Ectodermal cell (in vitro differentiated cells): ENCODE results near the gene CD53.

ENCODE experiments used
- H3K27ac ChIP-seq: 2 replicates; pipeline ENCODE4 v1.7.0; 2013; ENCODE audit warnings: mild to moderate bottlenecking, low read depth, low read length; ENCODE audit not compliant: insufficient read depth, poor library complexity, severe bottlenecking
- H3K27me3 ChIP-seq: 2 replicates; pipeline ENCODE4 v1.7.0; 2013; ENCODE audit warnings: mild to moderate bottlenecking, low read length; ENCODE audit not compliant: insufficient read depth, control insufficient read depth, poor library complexity, severe bottlenecking
- H3K36me3 ChIP-seq: one replicate; pipeline ENCODE4 v1.7.0; 2013; ENCODE audit warnings: low read length; ENCODE audit not compliant: control insufficient read depth, insufficient read depth
- H3K4me1 ChIP-seq: one replicate; pipeline ENCODE4 v1.7.0; 2013; ENCODE audit warnings: low read length; ENCODE audit not compliant: control insufficient read depth, insufficient read depth
- H3K4me3 ChIP-seq: 2 replicates; pipeline ENCODE4 v1.7.0; 2013; ENCODE audit warnings: low read depth, low read length, control low read depth; ENCODE audit not compliant: insufficient read depth
- H3K9me3 ChIP-seq: 2 replicates; pipeline ENCODE4 v1.7.0; 2013; ENCODE audit warnings: mild to moderate bottlenecking, low read length, moderate library complexity; ENCODE audit not compliant: control insufficient read depth
- WGBS, 2 experiments: methylation state at CpG; one replicate each; pipeline ENCODE4 v1.1.7; 2013; ENCODE audit warnings: missing lambda C conversion rate in 2 of 2; 5-methylcytosine and 5-hydroxymethylcytosine counted together

CD53 gene

DNA sequence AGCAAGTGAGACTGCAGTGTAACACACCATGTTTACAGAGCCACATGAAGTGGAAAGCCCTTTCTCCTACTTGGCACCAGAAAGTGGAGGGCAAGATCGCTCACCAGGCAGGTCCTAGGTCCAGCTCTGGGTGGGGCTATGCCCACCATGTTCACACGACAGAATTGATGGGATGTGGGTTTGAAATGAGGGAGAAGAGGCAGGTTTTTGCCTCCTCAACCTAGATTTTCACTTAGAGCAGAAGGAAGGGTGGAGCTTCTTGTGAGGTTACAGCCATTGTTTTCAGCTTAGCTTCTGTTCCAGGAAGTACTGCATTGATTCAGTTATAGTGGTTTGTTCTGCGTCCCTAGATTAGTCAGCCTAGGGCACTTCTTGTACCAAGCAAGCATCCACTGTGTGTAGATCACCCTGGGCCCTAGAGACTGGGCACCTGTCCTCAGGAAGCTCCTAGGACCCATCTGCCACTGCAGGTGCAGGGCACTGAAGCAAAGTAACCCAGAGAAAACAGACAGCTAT lies 2.3 kb downstream of the CD53 start:
- Histone ChIP-seq H3K4me3 (no peak overlapping the region), H3K4me1 (no peaks in the 10 kb centered on the region), H3K27ac (no peak overlapping the region), H3K9me3 (no peaks in the 10 kb centered on the region), H3K27me3 (no peaks in the 10 kb centered on the region), H3K36me3 (no peaks in the 10 kb centered on the region)
- WGBS, 2 experiments, result 92 to 96% methylated on average over 3 of the region's 3 CpGs

DNA sequence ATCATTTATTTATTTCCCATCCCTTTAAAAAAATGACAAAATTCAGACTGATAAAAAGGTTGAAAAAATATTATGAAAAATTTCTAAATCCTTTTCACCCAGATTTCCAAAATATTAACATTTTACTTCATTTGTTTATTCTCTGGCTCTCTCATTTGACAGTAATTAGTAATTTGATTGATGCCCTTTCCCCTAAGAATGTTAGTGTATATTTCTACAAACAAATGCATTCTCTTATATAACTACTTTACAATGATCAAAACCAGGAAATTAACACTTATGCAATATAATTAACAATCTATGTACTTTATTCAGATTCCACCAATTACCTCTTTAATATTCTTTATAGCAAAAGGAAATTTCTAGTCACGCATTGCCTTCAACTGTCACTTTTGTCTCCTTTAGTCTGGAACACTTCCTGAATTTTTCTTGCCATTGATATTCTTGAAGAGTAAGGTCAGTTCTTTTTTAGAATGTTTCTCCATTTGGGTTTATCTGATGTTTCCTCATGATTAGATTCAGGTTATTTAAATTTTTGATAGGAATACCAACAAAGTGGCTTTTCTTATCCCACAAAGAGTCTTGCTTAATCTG lies 3.9 kb downstream of the CD53 start:
- WGBS, 2 experiments, result 88 to 100% methylated on average over 1 of the region's 1 CpG
- no peaks in the 10 kb centered on the region for H3K9me3 ChIP-seq
- H3K4me3 ChIP-seq, result no peak overlapping the region
- H3K27me3 ChIP-seq, result no peaks in the 10 kb centered on the region
- H3K27ac ChIP-seq, result no peak overlapping the region
- H3K4me1 ChIP-seq, result no peaks in the 10 kb centered on the region
- no peaks in the 10 kb centered on the region for H3K36me3 ChIP-seq

DNA sequence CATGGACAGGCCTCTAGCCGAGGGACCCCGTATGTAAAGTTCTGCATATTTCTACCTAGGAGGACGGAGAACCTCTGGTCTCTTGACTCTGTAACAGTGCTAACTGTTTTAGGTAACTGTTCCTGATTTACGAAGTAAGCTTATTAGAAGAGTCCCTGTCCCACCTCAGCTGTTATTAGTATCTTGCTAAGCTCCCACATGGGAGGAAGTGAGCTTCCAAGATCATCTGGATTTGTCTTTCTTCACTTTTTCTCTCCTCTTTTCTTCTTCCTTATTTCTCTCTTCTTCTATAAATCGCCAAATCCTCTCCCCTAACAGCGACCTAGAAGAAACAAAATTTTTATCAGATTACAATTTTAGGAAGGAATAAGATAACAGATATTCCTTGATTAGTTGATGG lies 4.4 kb downstream of the CD53 start:
- Histone ChIP-seq H3K27me3 (no peaks in the 10 kb centered on the region), H3K36me3 (no peaks in the 10 kb centered on the region), H3K9me3 (no peaks in the 10 kb centered on the region), H3K27ac (no peak overlapping the region), H3K4me1 (no peaks in the 10 kb centered on the region), H3K4me3 (no peak overlapping the region)
- 90 to 96% methylated on average over 4 to 5 of the region's 6 CpGs for WGBS, 2 experiments

DNA sequence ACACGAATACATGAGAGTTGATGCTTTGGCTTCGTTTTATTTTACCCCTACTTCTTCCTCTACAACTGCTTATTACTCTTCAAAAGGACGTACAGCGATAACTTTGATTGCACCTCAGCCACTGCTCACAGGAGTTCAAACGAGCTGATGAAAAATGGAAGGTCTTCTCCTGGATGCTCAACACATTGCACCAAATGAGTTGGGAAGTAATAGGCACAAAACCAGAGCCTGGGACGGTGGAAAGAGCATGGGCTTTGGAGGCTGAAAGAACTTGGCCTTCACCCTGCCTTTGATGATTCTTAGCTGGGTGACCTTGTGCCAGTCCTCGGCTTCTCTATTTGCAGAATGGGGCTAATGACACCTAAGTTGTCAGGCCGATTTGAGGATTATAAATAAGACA lies 4.8 kb downstream of the CD53 start:
- WGBS, 2 experiments, result 92 to 94% methylated on average over 8 of the region's 8 CpGs

DNA sequence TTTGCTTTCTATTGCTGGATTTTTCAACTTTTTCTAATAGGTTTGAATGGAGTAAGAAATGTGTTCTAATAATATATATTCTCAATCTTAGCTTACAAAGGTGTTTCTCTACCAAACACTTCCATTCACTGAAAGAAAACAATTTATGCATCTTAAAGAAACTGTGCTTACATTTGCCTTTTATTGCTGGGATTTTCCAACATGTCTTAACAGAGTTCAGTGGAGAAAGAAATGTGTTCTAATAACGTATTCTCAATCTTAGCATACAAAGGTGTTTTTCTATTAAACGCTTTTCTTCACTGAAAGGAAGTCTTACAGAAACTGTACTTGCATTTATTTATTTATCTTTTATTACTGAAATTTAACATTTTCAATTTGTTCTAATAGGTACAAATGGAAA lies 5.6 kb downstream of the CD53 start:
- no peaks in the 10 kb centered on the region for H3K27me3 ChIP-seq
- H3K36me3 ChIP-seq, result no peaks in the 10 kb centered on the region
- 100% methylated on average over 1 of the region's 2 CpGs for WGBS, 2 experiments

More for the DNA sequence above, 4.8 kb downstream of the CD53 start:
- no peaks in the 10 kb centered on the region for H3K36me3 ChIP-seq
- no peaks in the 10 kb centered on the region for H3K27me3 ChIP-seq
- H3K4me3 ChIP-seq, result no peak overlapping the region
- H3K4me1 ChIP-seq, result no peaks in the 10 kb centered on the region
- no peaks in the 10 kb centered on the region for H3K9me3 ChIP-seq
- no peak overlapping the region for H3K27ac ChIP-seq

DNA sequence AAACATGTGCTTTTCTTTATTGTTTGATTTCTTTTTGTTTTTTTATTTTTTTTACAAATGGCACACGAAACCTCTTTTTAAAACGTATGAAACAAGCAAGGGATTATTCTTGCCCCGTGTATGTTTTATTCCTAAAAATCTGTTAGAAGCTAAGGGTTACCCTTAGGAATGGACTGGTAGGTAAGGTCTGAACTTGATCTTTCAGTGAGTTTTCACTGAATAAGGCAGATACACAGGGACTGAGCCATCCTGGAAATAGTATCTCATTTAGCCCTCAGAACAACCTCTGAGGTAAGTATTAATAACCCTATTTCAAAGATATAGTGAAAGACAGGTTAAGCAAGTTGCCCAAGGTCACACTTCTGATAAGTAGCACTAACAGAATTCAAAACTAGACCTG lies 6.0 kb downstream of the CD53 start:
- no peak overlapping the region for H3K4me3 ChIP-seq
- H3K9me3 ChIP-seq, result no peaks in the 10 kb centered on the region
- WGBS, 2 experiments, result 94 to 96% methylated on average over 3 of the region's 3 CpGs
- no peaks in the 10 kb centered on the region for H3K27me3 ChIP-seq
- no peak overlapping the region for H3K27ac ChIP-seq
- no peaks in the 10 kb centered on the region for H3K4me1 ChIP-seq
- H3K36me3 ChIP-seq, result no peaks in the 10 kb centered on the region

More for the DNA sequence above, 5.6 kb downstream of the CD53 start:
- H3K27ac ChIP-seq, result no peak overlapping the region
- no peaks in the 10 kb centered on the region for H3K9me3 ChIP-seq
- H3K4me3 ChIP-seq, result no peak overlapping the region
- no peaks in the 10 kb centered on the region for H3K4me1 ChIP-seq

DNA sequence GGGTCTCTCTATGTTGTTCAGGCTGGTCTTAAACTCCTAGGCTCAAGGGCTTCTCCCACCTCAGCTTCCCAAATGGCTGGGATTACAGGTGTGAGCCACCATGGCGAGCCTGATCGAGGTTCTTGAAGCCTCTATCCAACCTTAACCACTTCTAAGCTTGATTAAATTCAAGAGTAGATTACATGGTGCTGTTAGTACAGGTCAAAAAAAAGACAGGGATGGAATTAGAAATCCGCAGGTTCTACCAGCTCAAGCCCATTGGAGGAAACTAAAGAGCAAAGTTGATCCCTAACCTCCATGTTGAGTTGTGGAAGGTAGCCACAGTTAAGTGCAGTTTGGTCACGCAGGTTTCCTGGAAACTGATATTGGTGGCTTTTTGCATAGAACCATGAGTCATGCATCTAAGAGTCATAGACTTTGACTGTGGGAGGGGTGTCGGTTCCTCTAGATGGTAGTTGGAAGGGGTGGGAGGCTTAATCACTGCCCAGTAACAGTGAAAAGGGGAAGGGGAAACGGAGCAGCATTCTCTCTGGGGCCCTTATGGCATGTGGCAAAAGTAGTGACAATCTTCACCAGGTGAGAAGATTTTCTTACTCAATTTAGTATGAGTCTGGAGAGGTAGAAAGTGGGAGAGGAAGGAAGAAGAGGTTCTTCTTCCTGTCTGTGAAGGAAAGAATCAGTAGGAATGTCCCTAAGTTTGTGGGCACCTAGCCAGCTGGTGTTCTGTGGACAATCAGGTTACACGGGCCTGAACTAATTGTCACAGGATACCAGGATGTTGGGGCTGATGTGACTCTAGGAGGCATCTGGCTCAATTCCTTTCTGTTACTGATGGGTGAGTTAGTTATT lies 7.0 kb downstream of the CD53 start:
- Histone ChIP-seq H3K4me1 (no peaks in the 10 kb centered on the region), H3K27ac (no peak overlapping the region), H3K36me3 (no peaks in the 10 kb centered on the region), H3K27me3 (no peaks in the 10 kb centered on the region), H3K4me3 (no peak overlapping the region), H3K9me3 (no peaks in the 10 kb centered on the region)
- WGBS, 2 experiments, result 61% methylated on average over 7 of the region's 7 CpGs

DNA sequence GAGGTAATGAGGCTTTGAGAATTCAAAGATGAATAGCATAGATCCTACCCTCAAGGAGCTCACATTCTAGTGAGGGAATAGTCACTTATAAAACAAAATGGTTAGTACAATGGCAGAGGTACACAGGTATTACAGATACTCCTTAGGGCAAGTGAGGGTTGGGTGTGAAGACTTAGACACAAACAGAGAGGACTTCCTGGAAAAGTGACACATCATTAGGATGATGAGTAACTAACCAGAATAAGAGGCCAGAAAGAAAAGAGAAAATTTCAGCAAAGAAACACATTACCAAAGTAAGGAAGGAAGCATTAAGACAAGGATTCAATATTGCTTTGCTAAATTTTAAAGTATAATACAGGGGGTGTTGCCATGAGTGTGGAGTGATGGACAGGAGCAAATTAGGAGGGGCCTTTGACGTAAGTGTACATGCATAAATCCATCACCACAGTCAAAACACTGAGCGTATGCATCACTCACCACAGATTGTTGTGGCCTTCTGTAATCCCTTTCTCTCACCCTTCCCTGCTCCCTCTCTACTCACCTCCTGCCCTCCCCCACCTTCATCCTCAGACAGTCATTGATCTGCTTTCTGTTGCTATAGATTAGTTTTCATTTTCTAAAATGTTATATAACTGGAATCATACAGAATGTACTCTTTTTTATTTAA lies 7.9 kb downstream of the CD53 start:
- H3K27me3 ChIP-seq, result no peaks in the 10 kb centered on the region
- 88 to 95% methylated on average over 2 of the region's 2 CpGs for WGBS, 2 experiments
- H3K9me3 ChIP-seq, result no peaks in the 10 kb centered on the region
- H3K27ac ChIP-seq, result no peak overlapping the region
- H3K4me1 ChIP-seq, result no peaks in the 10 kb centered on the region
- H3K36me3 ChIP-seq, result no peaks in the 10 kb centered on the region
- no peak overlapping the region for H3K4me3 ChIP-seq

DNA sequence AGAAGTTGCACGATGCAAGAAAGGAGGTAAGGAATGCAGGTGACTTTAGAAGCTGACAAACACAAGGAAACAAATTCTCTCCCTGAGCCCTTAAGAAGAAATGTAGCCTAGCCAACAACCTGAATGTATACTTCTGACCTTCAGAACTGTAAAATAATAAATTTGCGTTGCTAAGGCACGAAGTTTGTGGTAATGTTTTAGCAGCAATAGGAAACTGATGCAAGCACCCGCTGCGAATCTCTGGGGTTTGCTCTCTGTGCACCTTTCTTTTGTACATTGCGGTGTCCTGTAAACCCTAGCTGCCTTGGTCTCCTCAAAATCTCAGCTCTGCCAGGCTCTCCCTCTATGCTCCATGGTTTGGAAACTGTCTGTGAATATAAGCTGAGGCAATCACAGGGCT lies 15.1 kb downstream of the CD53 start:
- WGBS, 2 experiments, result 93 to 95% methylated on average over 6 of the region's 6 CpGs
- no peaks in the 10 kb centered on the region for H3K27me3 ChIP-seq
- no peaks in the 10 kb centered on the region for H3K4me1 ChIP-seq
- no peaks in the 10 kb centered on the region for H3K36me3 ChIP-seq
- no peak overlapping the region for H3K27ac ChIP-seq
- no peak overlapping the region for H3K4me3 ChIP-seq
- no peaks in the 10 kb centered on the region for H3K9me3 ChIP-seq

DNA sequence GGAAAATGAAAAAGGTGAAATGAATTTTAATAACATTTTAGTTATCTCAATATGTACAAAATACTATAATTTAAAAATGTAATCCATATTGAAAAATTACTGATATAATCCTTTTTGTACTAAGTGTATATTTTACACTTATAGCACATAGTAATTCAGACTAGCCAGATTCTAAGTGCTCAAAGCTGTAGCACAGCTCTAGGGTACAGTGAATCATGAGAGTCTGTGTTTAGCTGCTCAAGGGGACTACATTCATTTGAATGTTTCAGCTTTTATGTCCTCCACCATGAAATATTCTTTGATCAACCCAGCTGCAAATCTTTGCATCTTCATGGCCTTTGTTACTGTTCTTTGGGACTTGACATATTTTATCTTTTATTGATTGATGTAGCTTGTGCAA lies 15.7 kb downstream of the CD53 start:
- Histone ChIP-seq H3K9me3 (no peaks in the 10 kb centered on the region), H3K4me1 (no peaks in the 10 kb centered on the region), H3K27ac (no peak overlapping the region), H3K27me3 (no peaks in the 10 kb centered on the region), H3K36me3 (no peaks in the 10 kb centered on the region), H3K4me3 (no peak overlapping the region)
